Ishikawa (cell line): ENCODE data around the gene SYT1.

Experiments used
- CEBPB ChIP-seq: IDR thresholded peaks from 2 replicates; pipeline ENCODE4 v1.6.1; 2012
- CREB1 ChIP-seq: IDR thresholded peaks from 2 replicates; pipeline ENCODE4 v1.6.1; 2012; ENCODE audit warnings: low read depth
- EGR1 ChIP-seq: IDR thresholded peaks from 2 replicates; pipeline ENCODE4 v1.6.1; 2012
- EP300 ChIP-seq: IDR thresholded peaks from 2 replicates; pipeline ENCODE4 v1.6.1; 2012; ENCODE audit warnings: borderline replicate concordance
- FOXM1 ChIP-seq: IDR thresholded peaks from 2 replicates; pipeline ENCODE4 v1.6.1; 2012; ENCODE audit warnings: low read depth, borderline replicate concordance
- NFIC ChIP-seq: IDR thresholded peaks from 2 replicates; pipeline ENCODE4 v1.6.1; 2012
- RAD21 ChIP-seq: IDR thresholded peaks from 2 replicates; pipeline ENCODE4 v1.6.1; 2012; ENCODE audit warnings: low read depth
- TAF1 ChIP-seq: IDR thresholded peaks from 2 replicates; pipeline ENCODE4 v1.6.1; 2012; ENCODE audit warnings: low read depth, mild to moderate bottlenecking
- TCF12 ChIP-seq: IDR thresholded peaks from 2 replicates; pipeline ENCODE4 v1.6.1; 2012; ENCODE audit warnings: low read depth
- TEAD4 ChIP-seq: IDR thresholded peaks from 2 replicates; pipeline ENCODE4 v1.6.1; 2012
- YY1 ChIP-seq: IDR thresholded peaks from 2 replicates; pipeline ENCODE4 v1.6.1; 2012; ENCODE audit warnings: low read depth
- ZBTB7A ChIP-seq: IDR thresholded peaks from 2 replicates; pipeline ENCODE4 v1.6.1; 2012; ENCODE audit warnings: low read depth
- TF ChIP-seq, protein P1 (sequence below): IDR thresholded peaks from 2 replicates; pipeline ENCODE4 v1.6.1; 2012; ENCODE audit warnings: low read depth, mild to moderate bottlenecking
- TF ChIP-seq, protein P2 (sequence below): IDR thresholded peaks from 2 replicates; pipeline ENCODE4 v1.6.1; 2012
- TF ChIP-seq, protein P3 (sequence below): IDR thresholded peaks from 2 replicates; pipeline ENCODE4 v1.6.1; 2012

Gene SYT1

DNA sequence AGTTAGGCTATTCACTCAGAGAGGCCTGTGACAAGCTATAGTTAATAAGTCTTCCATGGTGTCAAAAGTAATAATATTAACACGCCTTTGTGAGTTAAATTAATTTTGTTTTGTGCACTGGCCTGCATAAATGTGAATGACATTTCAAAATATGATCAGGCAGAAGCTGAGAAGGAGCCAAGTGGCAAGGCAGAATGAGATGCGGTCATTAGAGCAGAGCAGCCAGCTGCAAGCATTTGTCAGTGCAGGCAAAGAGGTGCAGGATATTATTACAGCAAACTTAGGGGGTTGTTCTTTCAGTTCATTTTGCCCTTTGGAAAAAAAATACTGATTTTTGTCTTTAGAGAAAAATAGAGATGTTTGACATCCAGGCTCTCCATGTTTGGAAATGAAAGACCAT, 461.6 kb downstream of the SYT1 start:
- TF ChIP-seq TEAD4: no peak
- TF ChIP-seq, protein P1, sequence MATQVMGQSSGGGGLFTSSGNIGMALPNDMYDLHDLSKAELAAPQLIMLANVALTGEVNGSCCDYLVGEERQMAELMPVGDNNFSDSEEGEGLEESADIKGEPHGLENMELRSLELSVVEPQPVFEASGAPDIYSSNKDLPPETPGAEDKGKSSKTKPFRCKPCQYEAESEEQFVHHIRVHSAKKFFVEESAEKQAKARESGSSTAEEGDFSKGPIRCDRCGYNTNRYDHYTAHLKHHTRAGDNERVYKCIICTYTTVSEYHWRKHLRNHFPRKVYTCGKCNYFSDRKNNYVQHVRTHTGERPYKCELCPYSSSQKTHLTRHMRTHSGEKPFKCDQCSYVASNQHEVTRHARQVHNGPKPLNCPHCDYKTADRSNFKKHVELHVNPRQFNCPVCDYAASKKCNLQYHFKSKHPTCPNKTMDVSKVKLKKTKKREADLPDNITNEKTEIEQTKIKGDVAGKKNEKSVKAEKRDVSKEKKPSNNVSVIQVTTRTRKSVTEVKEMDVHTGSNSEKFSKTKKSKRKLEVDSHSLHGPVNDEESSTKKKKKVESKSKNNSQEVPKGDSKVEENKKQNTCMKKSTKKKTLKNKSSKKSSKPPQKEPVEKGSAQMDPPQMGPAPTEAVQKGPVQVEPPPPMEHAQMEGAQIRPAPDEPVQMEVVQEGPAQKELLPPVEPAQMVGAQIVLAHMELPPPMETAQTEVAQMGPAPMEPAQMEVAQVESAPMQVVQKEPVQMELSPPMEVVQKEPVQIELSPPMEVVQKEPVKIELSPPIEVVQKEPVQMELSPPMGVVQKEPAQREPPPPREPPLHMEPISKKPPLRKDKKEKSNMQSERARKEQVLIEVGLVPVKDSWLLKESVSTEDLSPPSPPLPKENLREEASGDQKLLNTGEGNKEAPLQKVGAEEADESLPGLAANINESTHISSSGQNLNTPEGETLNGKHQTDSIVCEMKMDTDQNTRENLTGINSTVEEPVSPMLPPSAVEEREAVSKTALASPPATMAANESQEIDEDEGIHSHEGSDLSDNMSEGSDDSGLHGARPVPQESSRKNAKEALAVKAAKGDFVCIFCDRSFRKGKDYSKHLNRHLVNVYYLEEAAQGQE: no peak
- TF ChIP-seq TCF12: no peak
- no peak for TF ChIP-seq ZBTB7A
- TF ChIP-seq, protein P2, sequence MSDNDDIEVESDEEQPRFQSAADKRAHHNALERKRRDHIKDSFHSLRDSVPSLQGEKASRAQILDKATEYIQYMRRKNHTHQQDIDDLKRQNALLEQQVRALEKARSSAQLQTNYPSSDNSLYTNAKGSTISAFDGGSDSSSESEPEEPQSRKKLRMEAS: no peak
- no peak for TF ChIP-seq EGR1
- TF ChIP-seq NFIC: no peak

DNA sequence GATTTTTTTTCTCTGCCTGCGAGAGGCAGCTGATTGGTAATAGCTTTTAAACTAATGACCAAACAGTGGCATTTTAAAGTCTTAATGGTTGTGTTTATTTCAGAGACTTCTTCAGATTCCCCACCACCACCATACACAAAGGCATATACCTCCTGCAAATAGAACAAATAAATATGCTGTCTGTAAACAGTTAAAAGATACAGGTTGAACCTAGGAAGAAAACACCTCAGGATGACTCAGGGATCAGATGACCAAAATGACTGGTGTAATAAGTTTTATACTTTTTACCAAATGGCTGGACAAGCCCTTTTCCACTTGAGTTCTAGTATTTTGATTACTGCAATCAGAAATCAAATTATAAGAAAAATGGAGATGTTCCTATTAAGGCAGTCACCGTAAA, 462.1 kb downstream of the SYT1 start:
- TF ChIP-seq ZBTB7A: no peak
- TF ChIP-seq, protein P3, sequence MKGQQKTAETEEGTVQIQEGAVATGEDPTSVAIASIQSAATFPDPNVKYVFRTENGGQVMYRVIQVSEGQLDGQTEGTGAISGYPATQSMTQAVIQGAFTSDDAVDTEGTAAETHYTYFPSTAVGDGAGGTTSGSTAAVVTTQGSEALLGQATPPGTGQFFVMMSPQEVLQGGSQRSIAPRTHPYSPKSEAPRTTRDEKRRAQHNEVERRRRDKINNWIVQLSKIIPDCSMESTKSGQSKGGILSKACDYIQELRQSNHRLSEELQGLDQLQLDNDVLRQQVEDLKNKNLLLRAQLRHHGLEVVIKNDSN: no peak
- no peak for TF ChIP-seq CEBPB
- no peak for TF ChIP-seq YY1
- TF ChIP-seq TCF12: no peak
- no peak for TF ChIP-seq NFIC
- no peak for TF ChIP-seq EP300
- TF ChIP-seq, protein P2: no peak
- TF ChIP-seq TEAD4: no peak
- no peak for TF ChIP-seq EGR1
- no peak for TF ChIP-seq TAF1
- TF ChIP-seq FOXM1: no peak
- TF ChIP-seq RAD21: no peak
- TF ChIP-seq, protein P1: no peak
- no peak for TF ChIP-seq CREB1

DNA sequence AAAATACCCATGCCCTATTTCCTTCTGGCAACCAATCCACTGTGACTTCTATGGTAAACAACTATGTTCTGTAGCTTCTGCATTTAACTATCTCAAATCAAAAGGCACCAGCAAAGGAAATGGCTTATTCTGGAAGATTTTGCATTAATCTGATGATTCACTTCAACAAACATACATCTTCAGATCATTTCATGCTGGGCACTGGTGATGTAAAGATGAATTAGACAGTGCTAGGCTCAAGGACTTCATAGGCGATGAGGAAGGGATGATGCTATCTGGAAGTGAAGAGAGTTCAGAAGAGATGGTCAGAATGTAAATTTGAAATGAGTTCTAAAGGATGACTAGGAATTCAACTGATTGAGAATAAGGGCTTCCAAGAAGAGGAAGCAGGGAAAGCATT, 462.9 kb downstream of the SYT1 start:
- TF ChIP-seq CREB1: no peak
- TF ChIP-seq EGR1: no peak
- no peak for TF ChIP-seq YY1
- no peak for TF ChIP-seq NFIC
- no peak for TF ChIP-seq FOXM1
- no peak for TF ChIP-seq TCF12

DNA sequence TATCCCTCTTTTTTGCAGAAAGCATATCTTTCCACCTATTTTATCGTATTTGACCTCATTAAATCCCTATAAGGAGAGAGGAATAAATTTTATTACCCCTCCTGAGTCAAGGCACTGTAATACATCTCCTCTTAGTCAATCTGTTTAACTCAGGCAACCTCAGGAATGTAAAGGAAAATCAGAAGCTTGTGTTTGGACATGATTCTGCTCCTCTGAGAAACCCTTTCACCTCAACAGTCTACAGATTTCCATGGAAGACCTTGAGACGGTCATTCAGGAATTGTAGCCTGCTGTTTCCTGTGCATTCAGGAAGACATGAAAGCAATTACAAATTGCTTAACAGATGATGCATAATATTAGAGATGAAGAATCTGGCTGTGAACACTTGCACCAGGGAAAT, 465.4 kb downstream of the SYT1 start:
- no peak for TF ChIP-seq TEAD4

DNA sequence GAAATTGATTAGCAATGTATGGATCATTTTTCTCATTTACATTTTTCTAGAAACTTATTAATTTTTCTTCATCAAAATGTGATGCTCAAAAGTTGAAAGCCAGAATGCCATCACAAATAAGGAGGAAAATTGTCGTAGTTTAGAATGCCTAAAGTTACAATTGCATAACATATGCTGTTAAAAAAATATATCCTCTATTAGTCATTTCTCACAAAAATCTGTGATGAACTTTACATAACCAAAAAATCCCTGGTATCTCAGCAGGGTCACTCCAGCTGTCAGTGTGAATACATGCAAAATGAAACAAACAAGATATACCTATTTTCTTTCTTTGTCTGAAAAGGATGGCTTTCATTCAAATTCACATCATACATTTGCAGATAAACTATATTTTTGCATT, 467.3 kb downstream of the SYT1 start:
- TF ChIP-seq TEAD4: no peak
- no peak for TF ChIP-seq TAF1
- TF ChIP-seq, protein P3: no peak
- TF ChIP-seq RAD21: no peak
- TF ChIP-seq EGR1: no peak
- no peak for TF ChIP-seq YY1
- no peak for TF ChIP-seq CEBPB

DNA sequence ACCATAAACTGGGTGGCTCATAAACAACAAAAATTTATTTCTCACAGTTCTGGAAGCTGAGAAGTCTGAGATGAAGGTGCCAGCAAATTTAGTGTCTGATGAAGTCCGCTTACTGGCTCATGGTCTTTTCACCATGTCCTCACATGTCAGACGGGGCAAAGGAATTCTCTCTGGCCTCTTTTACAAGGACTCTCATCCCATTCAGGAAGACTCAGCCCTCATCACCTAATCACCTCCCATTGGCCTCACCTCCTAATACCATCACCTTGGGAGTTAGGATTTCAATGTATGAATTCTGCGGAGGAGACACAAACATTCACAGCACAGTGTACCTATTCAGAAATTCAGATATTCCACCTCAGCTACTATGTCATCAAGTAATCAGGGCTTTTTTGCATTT, 468.6 kb downstream of the SYT1 start:
- TF ChIP-seq TCF12: no peak
- no peak for TF ChIP-seq RAD21
- no peak for TF ChIP-seq YY1
- no peak for TF ChIP-seq FOXM1
- TF ChIP-seq TAF1: no peak
- TF ChIP-seq NFIC: no peak
- TF ChIP-seq ZBTB7A: no peak

DNA sequence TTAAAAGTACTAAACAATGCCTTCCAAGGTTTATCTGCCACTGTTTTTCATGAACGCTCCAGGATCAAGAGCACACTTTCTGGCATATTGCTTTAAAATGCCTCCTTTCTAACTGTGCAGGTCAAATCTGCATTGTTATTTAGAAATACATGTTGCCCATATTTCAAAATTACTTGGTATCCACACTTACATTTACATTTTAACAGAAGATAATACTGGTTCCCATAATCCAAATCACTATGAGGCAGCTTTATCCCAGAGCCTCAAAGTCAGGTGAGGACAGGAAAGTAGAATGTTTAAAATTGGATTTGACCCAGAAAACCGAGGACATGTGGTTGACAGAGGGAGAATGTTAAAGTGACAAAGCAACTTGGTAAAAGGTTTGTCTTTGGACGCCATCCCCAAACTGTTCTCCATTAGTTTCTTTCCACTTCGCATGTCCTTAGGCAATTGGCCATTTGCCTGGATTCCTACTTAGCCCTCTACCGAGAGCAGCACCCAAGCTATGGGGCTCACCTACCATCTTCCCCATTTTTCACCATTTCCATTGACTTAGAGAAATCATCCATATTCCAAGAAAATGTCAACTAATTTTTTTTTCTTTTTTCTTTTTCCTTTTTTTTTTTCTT, 473.2 kb downstream of the SYT1 start:
- TF ChIP-seq CREB1 (no peak), CEBPB (no peak), FOXM1 (no peak), RAD21 (no peak), EP300 (no peak), YY1 (no peak), TCF12 (no peak), ZBTB7A (no peak), TAF1 (no peak), TEAD4 (no peak), NFIC (no peak)
- TF ChIP-seq, protein P2: no peak
- TF ChIP-seq, protein P3: no peak
- TF ChIP-seq, protein P1: no peak
